ENCODE results near the gene HS2ST1.

DNA sequence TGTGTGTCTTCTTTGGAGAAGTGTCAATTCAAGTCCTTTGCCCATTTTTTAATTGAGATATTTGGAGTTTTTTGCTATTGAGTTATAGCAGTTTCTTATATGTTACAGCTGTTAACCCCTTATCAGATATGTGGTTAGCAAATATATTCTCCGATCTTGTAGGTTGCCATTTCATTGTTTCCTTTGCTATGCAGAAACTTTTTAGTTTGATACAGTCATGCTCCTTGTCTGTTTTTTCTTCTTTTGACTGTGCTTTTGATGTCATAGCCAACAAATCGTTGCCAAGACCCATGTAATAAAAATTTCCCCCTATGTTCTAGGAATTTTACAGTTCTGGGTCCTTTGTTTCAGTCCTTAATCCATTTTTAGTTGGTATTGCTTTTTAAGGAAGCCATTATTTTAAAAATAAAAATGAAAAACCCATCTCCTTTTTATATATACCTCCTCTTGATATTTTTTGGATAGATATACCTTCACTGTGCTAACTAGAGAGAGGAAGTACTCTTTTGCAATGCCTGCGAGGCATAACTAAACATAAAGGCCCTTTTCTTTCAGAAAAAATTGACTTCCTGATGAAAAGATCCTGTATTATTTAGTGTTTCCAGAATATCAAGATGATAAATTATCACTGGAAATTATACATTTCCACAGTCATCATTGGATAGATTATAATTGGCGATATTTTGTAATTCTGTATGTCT, 127.8 kb downstream of the HS2ST1 start:
- TF ChIP-seq, protein P1, sequence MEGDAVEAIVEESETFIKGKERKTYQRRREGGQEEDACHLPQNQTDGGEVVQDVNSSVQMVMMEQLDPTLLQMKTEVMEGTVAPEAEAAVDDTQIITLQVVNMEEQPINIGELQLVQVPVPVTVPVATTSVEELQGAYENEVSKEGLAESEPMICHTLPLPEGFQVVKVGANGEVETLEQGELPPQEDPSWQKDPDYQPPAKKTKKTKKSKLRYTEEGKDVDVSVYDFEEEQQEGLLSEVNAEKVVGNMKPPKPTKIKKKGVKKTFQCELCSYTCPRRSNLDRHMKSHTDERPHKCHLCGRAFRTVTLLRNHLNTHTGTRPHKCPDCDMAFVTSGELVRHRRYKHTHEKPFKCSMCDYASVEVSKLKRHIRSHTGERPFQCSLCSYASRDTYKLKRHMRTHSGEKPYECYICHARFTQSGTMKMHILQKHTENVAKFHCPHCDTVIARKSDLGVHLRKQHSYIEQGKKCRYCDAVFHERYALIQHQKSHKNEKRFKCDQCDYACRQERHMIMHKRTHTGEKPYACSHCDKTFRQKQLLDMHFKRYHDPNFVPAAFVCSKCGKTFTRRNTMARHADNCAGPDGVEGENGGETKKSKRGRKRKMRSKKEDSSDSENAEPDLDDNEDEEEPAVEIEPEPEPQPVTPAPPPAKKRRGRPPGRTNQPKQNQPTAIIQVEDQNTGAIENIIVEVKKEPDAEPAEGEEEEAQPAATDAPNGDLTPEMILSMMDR (IDR thresholded peaks at IDR 0.05; ENCODE audit: low read depth, low read length, missing input control), result no peak
- TF ChIP-seq JUND (IDR thresholded peaks at IDR 0.05) (no peak), SP1 (IDR thresholded peaks at IDR 0.05) (no peak), GABPA (IDR thresholded peaks at IDR 0.05 in 1 of 2, conservative IDR thresholded peaks at IDR 0.05 in 1 of 2) (no peak), EGR1 (IDR thresholded peaks at IDR 0.05; ENCODE audit: low read depth in 2 of 2) (no peak)
- TF ChIP-seq, protein P2, sequence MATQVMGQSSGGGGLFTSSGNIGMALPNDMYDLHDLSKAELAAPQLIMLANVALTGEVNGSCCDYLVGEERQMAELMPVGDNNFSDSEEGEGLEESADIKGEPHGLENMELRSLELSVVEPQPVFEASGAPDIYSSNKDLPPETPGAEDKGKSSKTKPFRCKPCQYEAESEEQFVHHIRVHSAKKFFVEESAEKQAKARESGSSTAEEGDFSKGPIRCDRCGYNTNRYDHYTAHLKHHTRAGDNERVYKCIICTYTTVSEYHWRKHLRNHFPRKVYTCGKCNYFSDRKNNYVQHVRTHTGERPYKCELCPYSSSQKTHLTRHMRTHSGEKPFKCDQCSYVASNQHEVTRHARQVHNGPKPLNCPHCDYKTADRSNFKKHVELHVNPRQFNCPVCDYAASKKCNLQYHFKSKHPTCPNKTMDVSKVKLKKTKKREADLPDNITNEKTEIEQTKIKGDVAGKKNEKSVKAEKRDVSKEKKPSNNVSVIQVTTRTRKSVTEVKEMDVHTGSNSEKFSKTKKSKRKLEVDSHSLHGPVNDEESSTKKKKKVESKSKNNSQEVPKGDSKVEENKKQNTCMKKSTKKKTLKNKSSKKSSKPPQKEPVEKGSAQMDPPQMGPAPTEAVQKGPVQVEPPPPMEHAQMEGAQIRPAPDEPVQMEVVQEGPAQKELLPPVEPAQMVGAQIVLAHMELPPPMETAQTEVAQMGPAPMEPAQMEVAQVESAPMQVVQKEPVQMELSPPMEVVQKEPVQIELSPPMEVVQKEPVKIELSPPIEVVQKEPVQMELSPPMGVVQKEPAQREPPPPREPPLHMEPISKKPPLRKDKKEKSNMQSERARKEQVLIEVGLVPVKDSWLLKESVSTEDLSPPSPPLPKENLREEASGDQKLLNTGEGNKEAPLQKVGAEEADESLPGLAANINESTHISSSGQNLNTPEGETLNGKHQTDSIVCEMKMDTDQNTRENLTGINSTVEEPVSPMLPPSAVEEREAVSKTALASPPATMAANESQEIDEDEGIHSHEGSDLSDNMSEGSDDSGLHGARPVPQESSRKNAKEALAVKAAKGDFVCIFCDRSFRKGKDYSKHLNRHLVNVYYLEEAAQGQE (IDR thresholded peaks at IDR 0.05), result no peak

All from liver (tissue), 3 donors.